T-helper 2 cell treated with Interferon-gamma antibody and Interleukin-4, amounts not matched to agents 100 ng/mL and 5 ng/mL, for 36 hours (primary cell): Measurements from ENCODE around the gene FUS. TPM values are rescaled to one million over a fixed set of nuclear protein-coding genes. Genes with fewer than 3 reads are reported as not detected.
"Not testable (repeated sequence)": the region's sequence is repeated elsewhere in the genome, so short reads cannot be mapped to it uniquely, and the experiment has no call there.

Experiments
- intact Hi-C: fragments of 100-400 bp; cut with micrococcal nuclease; formaldehyde crosslinking; loops from one replicate; pipeline ENCODE4 v1.15.1; 2023
- total RNA-seq: library from RNA; stranded (reverse); gene quantifications from 2 replicates; pipeline ENCODE4 v1.2.3, GENCODE V29; 2022

Gene FUS
- total RNA-seq, 1 donor from 2014 or later = 764 TPM

GRCh38 chr16:31143011-31143693 lies 36.8 kb upstream of the FUS start:
- intact Hi-C loops = loop anchor here (2.0 to 5.0 kb wide), 2 partner anchors 34 to 239 kb away; partner anchors contain the start of gene BCKDK

GRCh38 chr16:31143694-31144148 lies 36.2 kb upstream of the FUS start:
- intact Hi-C loops = loop anchor here (2.0 to 5.0 kb wide), 2 partner anchors 35 to 239 kb away; partner anchors contain the start of gene BCKDK

- intact Hi-C loops = loop anchor here (5.0 kb wide), 1 partner anchor 238 kb away; no protein-coding TSS in a partner anchor
These were observed 35.5 kb upstream of the FUS start for GRCh38 chr16:31144418-31144817.

GRCh38 chr16:31145398-31145990 lies 34.4 kb upstream of the FUS start:
- intact Hi-C loops = no loop called here

- intact Hi-C loops = no loop called here
These were observed 32.4 kb upstream of the FUS start for GRCh38 chr16:31147574-31147973.

GRCh38 chr16:31148281-31148728 lies 31.6 kb upstream of the FUS start:
- intact Hi-C loops = no loop called here

- intact Hi-C loops = no loop called here
These were observed 31.0 kb upstream of the FUS start for GRCh38 chr16:31148896-31149295.

- intact Hi-C loops = no loop called here
These were observed 30.6 kb upstream of the FUS start for GRCh38 chr16:31149332-31149731.

GRCh38 chr16:31149894-31150890 lies 29.7 kb upstream of the FUS start, which contains the start of gene PRSS36:
Gene PRSS36 (minus strand): TSS chr16:31150066. CDS start chr16:31150035, 31 bp downstream.
- intact Hi-C loops = no loop called here

- intact Hi-C loops = not testable (repeated sequence)
These were observed 29.0 kb upstream of the FUS start for GRCh38 chr16:31150976-31151375.

GRCh38 chr16:31157136-31157535 lies 22.8 kb upstream of the FUS start:
- intact Hi-C loops = no loop called here

- intact Hi-C loops = no loop called here
These were observed 12.6 kb upstream of the FUS start for GRCh38 chr16:31167315-31167714.

- intact Hi-C loops = no loop called here
These were observed 11.1 kb upstream of the FUS start for GRCh38 chr16:31168848-31169247.

- intact Hi-C loops = not testable (repeated sequence)
These were observed 9.9 kb upstream of the FUS start for GRCh38 chr16:31170048-31170447.

- intact Hi-C loops = loop anchor here (5.0 kb wide), 1 partner anchor 700 kb away; no protein-coding TSS in a partner anchor
These were observed 2.8 kb upstream of the FUS start for GRCh38 chr16:31177136-31177535.

- intact Hi-C loops = loop anchor here (1.0 to 5.0 kb wide), 2 partner anchors 22 to 698 kb away; no protein-coding TSS in a partner anchor
These were observed 656 bp upstream of the FUS start for GRCh38 chr16:31179219-31179746.

GRCh38 chr16:31181102-31181830 lies 1.3 kb downstream of the FUS start:
- intact Hi-C loops = loop anchor here (2.0 to 5.0 kb wide), 3 partner anchors 64 to 171 kb away; partner anchors contain the start of genes KAT8 and STX4

- intact Hi-C loops = loop anchor here (5.0 kb wide), 2 partner anchors 150 to 170 kb away; partner anchors contain the start of gene STX4
These were observed 2.5 kb downstream of the FUS start for GRCh38 chr16:31182391-31182790.

GRCh38 chr16:31183432-31184428 lies 3.8 kb downstream of the FUS start:
- intact Hi-C loops = loop anchor here (5.0 kb wide), 2 partner anchors 151 to 169 kb away; partner anchors contain the start of gene STX4
